ENCODE results near the gene PKD1L1. TPM values are rescaled to one million over a fixed set of nuclear protein-coding genes. Genes with fewer than 3 reads are reported as not detected.

The PKD1L1 gene
- total RNA-seq, 2 donors from 2014 or later, result 0.59 to 40.9 TPM

DNA sequence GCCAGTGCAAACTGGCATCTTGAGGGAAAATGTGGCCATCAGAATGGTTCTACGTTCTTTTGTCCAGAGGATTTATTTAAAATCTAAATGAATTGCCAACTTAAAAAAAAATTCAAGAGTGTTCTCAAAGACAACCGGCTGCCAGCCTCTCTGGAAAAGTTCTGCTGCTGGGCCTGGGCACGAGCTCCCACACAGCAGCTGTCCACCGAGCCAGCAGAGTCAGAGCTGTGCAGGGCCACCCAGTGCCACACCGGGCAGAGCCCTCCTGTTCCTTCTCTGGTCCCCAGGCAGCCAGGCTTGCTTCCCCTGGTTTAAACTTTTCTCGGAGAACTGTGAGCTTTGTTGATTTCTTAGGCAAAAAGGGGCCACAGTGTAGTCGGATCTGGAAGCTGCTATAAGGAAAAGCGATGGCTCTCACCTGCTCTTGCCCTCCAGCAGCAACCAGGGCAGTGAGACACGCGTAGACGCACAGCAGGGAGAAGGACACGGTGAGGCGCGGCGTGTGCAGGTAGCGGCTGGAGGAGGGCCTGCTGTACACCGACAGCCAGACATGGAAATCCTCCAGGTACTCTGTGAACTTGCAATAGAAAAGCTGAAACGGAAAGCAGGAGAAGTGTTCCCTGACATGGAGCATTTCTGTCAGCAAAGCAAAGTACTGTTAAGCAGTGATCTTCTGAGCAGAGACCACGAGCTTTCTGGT, 111.6 kb downstream of the PKD1L1 start:
- 76% methylated on average over 19 of the region's 19 CpGs for WGBS

GRCh38 chr7:47836080-47836479, 112.2 kb downstream of the PKD1L1 start:
- Histone ChIP-seq H3K4me3 (no peak overlapping the region), H3K9me3 (no peaks in the 10 kb centered on the region), H3K27ac (no peak overlapping the region), H3K27me3 (replicated peaks; ENCODE audit: insufficient read depth) (no peaks in the 10 kb centered on the region), H3K4me1 (replicated peaks) (no peaks in the 10 kb centered on the region), H3K36me3 (no peaks in the 10 kb centered on the region)
- 93% methylated on average over 11 of the region's 11 CpGs for WGBS
- intact Hi-C loops (cut with DNase I), result no loop called here
- TF ChIP-seq POLR2AphosphoS5 (IDR thresholded peaks at IDR 0.05) (no peak), POLR2A (IDR thresholded peaks at IDR 0.05) (no peak)
- TF ChIP-seq, protein P1, sequence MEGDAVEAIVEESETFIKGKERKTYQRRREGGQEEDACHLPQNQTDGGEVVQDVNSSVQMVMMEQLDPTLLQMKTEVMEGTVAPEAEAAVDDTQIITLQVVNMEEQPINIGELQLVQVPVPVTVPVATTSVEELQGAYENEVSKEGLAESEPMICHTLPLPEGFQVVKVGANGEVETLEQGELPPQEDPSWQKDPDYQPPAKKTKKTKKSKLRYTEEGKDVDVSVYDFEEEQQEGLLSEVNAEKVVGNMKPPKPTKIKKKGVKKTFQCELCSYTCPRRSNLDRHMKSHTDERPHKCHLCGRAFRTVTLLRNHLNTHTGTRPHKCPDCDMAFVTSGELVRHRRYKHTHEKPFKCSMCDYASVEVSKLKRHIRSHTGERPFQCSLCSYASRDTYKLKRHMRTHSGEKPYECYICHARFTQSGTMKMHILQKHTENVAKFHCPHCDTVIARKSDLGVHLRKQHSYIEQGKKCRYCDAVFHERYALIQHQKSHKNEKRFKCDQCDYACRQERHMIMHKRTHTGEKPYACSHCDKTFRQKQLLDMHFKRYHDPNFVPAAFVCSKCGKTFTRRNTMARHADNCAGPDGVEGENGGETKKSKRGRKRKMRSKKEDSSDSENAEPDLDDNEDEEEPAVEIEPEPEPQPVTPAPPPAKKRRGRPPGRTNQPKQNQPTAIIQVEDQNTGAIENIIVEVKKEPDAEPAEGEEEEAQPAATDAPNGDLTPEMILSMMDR (IDR thresholded peaks at IDR 0.05), result no peak
- DNase-seq (ENCODE audit: low spot score), result no peak

More for the DNA sequence above, 111.6 kb downstream of the PKD1L1 start:
- H3K27ac ChIP-seq, result no peak overlapping the region
- H3K4me1 ChIP-seq (replicated peaks), result no peaks in the 10 kb centered on the region
- H3K36me3 ChIP-seq, result no peaks in the 10 kb centered on the region
- intact Hi-C loops (cut with DNase I), result no loop called here
- no peaks in the 10 kb centered on the region for H3K9me3 ChIP-seq
- H3K27me3 ChIP-seq (replicated peaks; ENCODE audit: insufficient read depth), result no peaks in the 10 kb centered on the region
- H3K4me3 ChIP-seq, result no peak overlapping the region
- TF ChIP-seq, protein P1 (IDR thresholded peaks at IDR 0.05), result no peak
- TF ChIP-seq POLR2AphosphoS5 (IDR thresholded peaks at IDR 0.05), result no peak
- TF ChIP-seq POLR2A (IDR thresholded peaks at IDR 0.05), result no peak
- DNase-seq (ENCODE audit: low spot score), result no peak

- intact Hi-C loops (cut with DNase I), result no loop called here
- no peaks in the 10 kb centered on the region for H3K27me3 ChIP-seq (replicated peaks; ENCODE audit: insufficient read depth)
- WGBS, result 92% methylated on average over 8 of the region's 8 CpGs
Observed at GRCh38 chr7:47833211-47833610, 115.1 kb downstream of the PKD1L1 start.

GRCh38 chr7:47832105-47832715, 116.1 kb downstream of the PKD1L1 start:
- H3K27ac ChIP-seq, result no peak overlapping the region
- WGBS, result 96% methylated on average over 10 of the region's 10 CpGs
- H3K9me3 ChIP-seq, result no peaks in the 10 kb centered on the region
- no peak for DNase-seq (ENCODE audit: low spot score)
- H3K4me1 ChIP-seq (replicated peaks), result no peaks in the 10 kb centered on the region
- no peaks in the 10 kb centered on the region for H3K36me3 ChIP-seq
- intact Hi-C loops (cut with DNase I), result no loop called here
- H3K4me3 ChIP-seq, result no peak overlapping the region
- no peaks in the 10 kb centered on the region for H3K27me3 ChIP-seq (replicated peaks; ENCODE audit: insufficient read depth)
- TF ChIP-seq, protein P1 (IDR thresholded peaks at IDR 0.05), result no peak
- TF ChIP-seq POLR2AphosphoS5 (IDR thresholded peaks at IDR 0.05), result no peak
- TF ChIP-seq POLR2A (IDR thresholded peaks at IDR 0.05), result no peak

More at GRCh38 chr7:47833211-47833610, 115.1 kb downstream of the PKD1L1 start:
- Histone ChIP-seq H3K9me3 (no peaks in the 10 kb centered on the region), H3K4me3 (no peak overlapping the region), H3K4me1 (replicated peaks) (no peaks in the 10 kb centered on the region), H3K27ac (no peak overlapping the region), H3K36me3 (no peaks in the 10 kb centered on the region)
- DNase-seq (ENCODE audit: low spot score), result no peak
- TF ChIP-seq POLR2AphosphoS5 (IDR thresholded peaks at IDR 0.05), result no peak
- TF ChIP-seq, protein P1 (IDR thresholded peaks at IDR 0.05), result no peak
- TF ChIP-seq POLR2A (IDR thresholded peaks at IDR 0.05), result no peak

GRCh38 chr7:47830015-47830414, 118.3 kb downstream of the PKD1L1 start:
- no peaks in the 10 kb centered on the region for H3K36me3 ChIP-seq
- no peak overlapping the region for H3K4me3 ChIP-seq
- no peak overlapping the region for H3K27ac ChIP-seq
- no peaks in the 10 kb centered on the region for H3K27me3 ChIP-seq (replicated peaks; ENCODE audit: insufficient read depth)
- WGBS, result 70% methylated on average over 5 of the region's 5 CpGs
- intact Hi-C loops (cut with DNase I), result no loop called here
- no peaks in the 10 kb centered on the region for H3K9me3 ChIP-seq
- DNase-seq (ENCODE audit: low spot score), result no peak
- H3K4me1 ChIP-seq (replicated peaks), result no peaks in the 10 kb centered on the region
- TF ChIP-seq, protein P1 (IDR thresholded peaks at IDR 0.05), result no peak
- no peak for TF ChIP-seq POLR2AphosphoS5 (IDR thresholded peaks at IDR 0.05)
- TF ChIP-seq POLR2A (IDR thresholded peaks at IDR 0.05), result no peak

Data from prostate gland (tissue), 2 donors.